OCI-LY1 (cell line): Measurements from ENCODE around the gene PARD3.

Experiments
- H2AFZ ChIP-seq: fragments of 200-600 bp; sonication (generic), shearing (Covaris generic); 2 replicates; pipeline ENCODE4 v1.6.0; 2014; ENCODE audit warnings: antibody characterized with exemption, mild to moderate bottlenecking, low read length
- H3F3A ChIP-seq: fragments of 200-600 bp; sonication (generic), shearing (Covaris generic); 2 replicates; pipeline ENCODE4 v1.6.0; 2014; ENCODE audit warnings: mild to moderate bottlenecking, antibody characterized with exemption, low read length, moderate library complexity; ENCODE audit not compliant: insufficient read depth
- H3K27ac ChIP-seq: fragments of 200-600 bp; sonication (generic); 2 replicates; pipeline ENCODE4 v1.5.1; 2014; ENCODE audit warnings: low read length, mixed run types, mild to moderate bottlenecking, low read depth; ENCODE audit not compliant: poor library complexity, severe bottlenecking
- H3K27me3 ChIP-seq: fragments of 200-600 bp; sonication (generic); 2 replicates; pipeline ENCODE4 v1.6.0; 2014; ENCODE audit warnings: antibody characterized with exemption, mild to moderate bottlenecking, low read length, moderate library complexity; ENCODE audit not compliant: insufficient read depth
- H3K36me3 ChIP-seq: fragments of 200-600 bp; sonication (generic); 2 replicates; pipeline ENCODE4 v1.6.1; 2014; ENCODE audit warnings: mild to moderate bottlenecking, antibody characterized with exemption, low read length, moderate library complexity, mixed read lengths; ENCODE audit not compliant: insufficient read depth
- H3K4me1 ChIP-seq: fragments of 200-600 bp; sonication (generic); 2 replicates; pipeline ENCODE4 v1.5.1; 2014; ENCODE audit warnings: mild to moderate bottlenecking, low read length, moderate library complexity; ENCODE audit not compliant: insufficient read depth, severe bottlenecking
- H3K4me2 ChIP-seq: fragments of 200-600 bp; sonication (generic), shearing (Covaris generic); 2 replicates; pipeline ENCODE4 v1.6.1; 2014; ENCODE audit warnings: low read length
- H3K4me3 ChIP-seq: fragments of 200-600 bp; sonication (generic); 2 replicates; pipeline ENCODE4 v1.5.1; 2014; ENCODE audit warnings: low read length, low read depth, mild to moderate bottlenecking, mixed read lengths; ENCODE audit not compliant: poor library complexity, severe bottlenecking
- H3K79me2 ChIP-seq: fragments of 200-600 bp; shearing (Covaris generic); 2 replicates; pipeline ENCODE4 v1.6.1; 2016; ENCODE audit warnings: mixed run types, low read length, mixed read lengths; ENCODE audit not compliant: insufficient read depth
- H3K9ac ChIP-seq: fragments of 200-600 bp; sonication (generic), shearing (Covaris generic); 2 replicates; pipeline ENCODE4 v1.6.1; 2014; ENCODE audit warnings: mild to moderate bottlenecking, low read length, mixed read lengths
- H3K9me2 ChIP-seq: fragments of 200-600 bp; sonication (generic), shearing (Covaris generic); 2 replicates; pipeline ENCODE4 v1.6.1; 2014; ENCODE audit warnings: low read depth, mild to moderate bottlenecking, low read length, mixed read lengths
- H3K9me3 ChIP-seq: fragments of 200-600 bp; shearing (Covaris generic); 2 replicates; pipeline ENCODE4 v1.6.1; 2014; ENCODE audit warnings: low read length, mixed read lengths
- H4K20me1 ChIP-seq: fragments of 200-600 bp; sonication (generic), shearing (Covaris generic); 2 replicates; pipeline ENCODE4 v1.6.0; 2016; ENCODE audit warnings: mild to moderate bottlenecking, low read length; ENCODE audit not compliant: insufficient read depth
- CTCF ChIP-seq: fragments of 200-600 bp; sonication (generic), shearing (Covaris generic); IDR thresholded peaks from 2 replicates; pipeline ENCODE4 v1.5.1; 2017; ENCODE audit warnings: mild to moderate bottlenecking, antibody characterized with exemption, low read length, moderate library complexity, mixed read lengths
- EZH2 ChIP-seq: fragments of 200-600 bp; sonication (generic), shearing (Covaris generic); IDR thresholded peaks from 2 replicates; pipeline ENCODE4 v1.8.0; 2017; ENCODE audit warnings: borderline replicate concordance, mixed run types, mild to moderate bottlenecking, antibody characterized with exemption, low read length, moderate library complexity, mixed read lengths

PARD3 gene

GRCh38 chr10:34206078-34206934 is 608.8 kb downstream of the PARD3 start:
- no peak overlapping the region for H3K9ac ChIP-seq
- no peaks in the 10 kb centered on the region for H3F3A ChIP-seq
- no peaks in the 10 kb centered on the region for H3K9me3 ChIP-seq
- no peaks in the 10 kb centered on the region for H3K36me3 ChIP-seq
- no peaks in the 10 kb centered on the region for H3K9me2 ChIP-seq
- no peak overlapping the region for H3K4me2 ChIP-seq
- no peaks in the 10 kb centered on the region for H3K79me2 ChIP-seq
- H3K27ac ChIP-seq, result no peak overlapping the region
- no peaks in the 10 kb centered on the region for H4K20me1 ChIP-seq
- no peak; the same call in 1 of the 2 replicates for TF ChIP-seq CTCF
- no peak for TF ChIP-seq EZH2
- H3K27me3 ChIP-seq, result no peaks in the 10 kb centered on the region
- H2AFZ ChIP-seq, result no peak overlapping the region
- H3K4me3 ChIP-seq, result no peak overlapping the region
- no peaks in the 10 kb centered on the region for H3K4me1 ChIP-seq

- H3K27me3 ChIP-seq, result no peaks in the 10 kb centered on the region
- H2AFZ ChIP-seq, result no peak overlapping the region
- no peaks in the 10 kb centered on the region for H3K4me1 ChIP-seq
- H3K9me2 ChIP-seq, result no peaks in the 10 kb centered on the region
- H3F3A ChIP-seq, result no peaks in the 10 kb centered on the region
- H3K9ac ChIP-seq, result no peak overlapping the region
- H3K79me2 ChIP-seq, result no peaks in the 10 kb centered on the region
- no peak overlapping the region for H3K27ac ChIP-seq
- H3K9me3 ChIP-seq, result no peaks in the 10 kb centered on the region
- no peak overlapping the region for H3K4me2 ChIP-seq
- no peaks in the 10 kb centered on the region for H3K36me3 ChIP-seq
- TF ChIP-seq CTCF (no peak), EZH2 (no peak)
- no peak overlapping the region for H3K4me3 ChIP-seq
- H4K20me1 ChIP-seq, result no peaks in the 10 kb centered on the region
Observed at GRCh38 chr10:34205452-34205851, 609.6 kb downstream of the PARD3 start.

GRCh38 chr10:34203966-34204630 is 611.0 kb downstream of the PARD3 start:
- H3K9me3 ChIP-seq, result 0 out of 2 replicates have a peak, but pooled peaks cover 2% of the 10 kb centered on the region
- H3K4me3 ChIP-seq, result no peak overlapping the region
- no peaks in the 10 kb centered on the region for H3K27me3 ChIP-seq
- no peaks in the 10 kb centered on the region for H3K36me3 ChIP-seq
- TF ChIP-seq CTCF, result no peak
- no peak for TF ChIP-seq EZH2
- H3K4me1 ChIP-seq, result no peaks in the 10 kb centered on the region
- H3K9ac ChIP-seq, result no peak overlapping the region
- no peaks in the 10 kb centered on the region for H3K79me2 ChIP-seq
- no peak overlapping the region for H3K27ac ChIP-seq
- no peaks in the 10 kb centered on the region for H3K9me2 ChIP-seq
- H3K4me2 ChIP-seq, result no peak overlapping the region
- no peaks in the 10 kb centered on the region for H3F3A ChIP-seq
- H2AFZ ChIP-seq, result no peak overlapping the region
- H4K20me1 ChIP-seq, result no peaks in the 10 kb centered on the region
